SW480 (cell line): ENCODE data around the gene CYTH1.
A peak's percentile ranks its signal among the peaks of the same experiment; 100 is the strongest.
"Not testable (repeated sequence)": the region's sequence is repeated elsewhere in the genome, so short reads cannot be mapped to it uniquely, and the experiment has no call there.

ENCODE experiments used
- DNase-seq: peaks from one replicate; pipeline ENCODE4 v3.0.0-alpha.2; 2016; ENCODE audit warnings: low spot score

CYTH1 gene

GRCh38 chr17:78788451-78788850 lies 6.4 kb upstream of the CYTH1 start:
- no peak for DNase-seq

- no peak for DNase-seq
These were observed 5.4 kb upstream of the CYTH1 start for GRCh38 chr17:78787444-78787843.

DNA sequence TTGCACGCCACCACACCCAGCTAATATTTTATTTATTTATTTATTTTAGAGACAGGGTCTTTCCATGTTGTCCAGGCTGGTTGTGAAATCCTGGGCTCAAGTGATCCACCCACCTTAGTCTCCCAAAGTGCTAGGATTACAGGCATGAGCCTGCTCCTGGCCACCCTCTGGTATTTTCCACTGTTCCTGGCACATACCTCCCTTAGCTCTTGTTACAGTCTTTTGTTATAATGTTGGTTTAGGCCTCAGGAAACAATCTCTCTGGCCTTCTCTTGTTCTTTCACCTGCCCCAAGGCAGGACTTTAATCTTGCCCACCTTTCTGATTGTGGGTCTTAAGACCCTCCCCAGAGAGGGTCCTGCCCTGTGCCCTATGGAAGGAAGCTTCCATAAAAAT lies 3.6 kb upstream of the CYTH1 start:
- no peak for DNase-seq

- no peak for DNase-seq
These were observed 3.1 kb upstream of the CYTH1 start for GRCh38 chr17:78785011-78785662.

GRCh38 chr17:78784352-78784751 lies 2.3 kb upstream of the CYTH1 start:
- no peak for DNase-seq

GRCh38 chr17:78783711-78784324 lies 1.7 kb upstream of the CYTH1 start:
- DNase-seq = no peak

- DNase-seq = peak; percentile 22
These were observed 775 bp downstream of the CYTH1 start for GRCh38 chr17:78781104-78781892.

DNA sequence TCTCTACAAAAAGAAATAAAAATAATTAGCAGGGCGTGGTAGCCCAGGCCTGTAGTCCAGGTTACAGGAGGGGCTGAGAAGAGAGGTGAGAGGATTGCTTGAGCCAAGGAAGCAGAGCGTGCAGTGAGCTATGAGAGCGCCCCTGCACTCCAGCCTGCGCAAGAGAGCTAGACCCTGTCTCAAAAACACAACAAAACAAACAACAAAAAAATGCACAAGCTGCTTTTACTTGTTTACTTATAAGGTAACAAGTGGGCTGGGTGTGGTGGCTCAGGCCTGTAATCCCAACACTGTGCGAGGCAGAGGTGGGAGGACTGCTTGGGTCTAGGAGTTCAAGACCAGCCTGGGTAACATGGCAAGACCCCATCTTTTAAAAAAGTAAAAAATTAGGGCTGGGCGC lies 1.7 kb downstream of the CYTH1 start:
- DNase-seq = no peak

- peak; percentile 74 for DNase-seq
These were observed 2.2 kb downstream of the CYTH1 start for GRCh38 chr17:78779850-78780249.

- not testable (repeated sequence) for DNase-seq
These were observed 2.8 kb downstream of the CYTH1 start for GRCh38 chr17:78779286-78779651.

GRCh38 chr17:78777881-78778280 lies 4.2 kb downstream of the CYTH1 start:
- DNase-seq = no peak

DNA sequence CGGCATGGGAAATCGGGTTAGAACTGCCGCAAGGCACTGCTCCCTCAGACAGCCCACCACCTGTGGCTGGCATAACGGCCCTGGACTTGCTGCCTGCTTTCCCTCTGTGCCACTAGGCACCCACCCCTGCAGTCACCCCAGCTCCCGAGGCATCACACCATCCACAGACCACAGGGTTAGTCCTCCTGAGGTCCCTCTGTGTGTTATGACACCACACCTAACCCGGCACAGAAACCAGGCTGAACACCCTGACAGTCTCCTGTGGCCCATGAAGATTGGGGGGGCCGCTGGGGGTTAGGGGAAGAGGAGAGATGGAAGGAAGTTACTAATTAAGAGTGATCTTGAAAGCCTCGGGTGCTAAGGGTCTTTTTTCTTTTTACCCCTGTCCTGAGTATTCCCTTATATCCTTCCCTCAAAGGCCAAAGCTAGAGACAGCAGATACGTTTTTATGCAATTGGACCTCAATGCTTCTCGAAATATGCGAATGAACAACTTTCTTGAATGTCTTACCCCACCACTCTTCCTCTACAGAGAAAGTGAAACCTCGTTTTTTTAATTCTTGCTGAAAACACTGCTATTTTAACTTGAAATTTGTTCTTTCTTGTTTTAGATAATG lies 7.0 kb downstream of the CYTH1 start:
- no peak for DNase-seq

GRCh38 chr17:78774453-78774852 lies 7.6 kb downstream of the CYTH1 start:
- DNase-seq = no peak

GRCh38 chr17:78771758-78772382 lies 10.2 kb downstream of the CYTH1 start:
- no peak for DNase-seq

- no peak for DNase-seq
These were observed 12.8 kb downstream of the CYTH1 start for GRCh38 chr17:78769196-78769773.

DNA sequence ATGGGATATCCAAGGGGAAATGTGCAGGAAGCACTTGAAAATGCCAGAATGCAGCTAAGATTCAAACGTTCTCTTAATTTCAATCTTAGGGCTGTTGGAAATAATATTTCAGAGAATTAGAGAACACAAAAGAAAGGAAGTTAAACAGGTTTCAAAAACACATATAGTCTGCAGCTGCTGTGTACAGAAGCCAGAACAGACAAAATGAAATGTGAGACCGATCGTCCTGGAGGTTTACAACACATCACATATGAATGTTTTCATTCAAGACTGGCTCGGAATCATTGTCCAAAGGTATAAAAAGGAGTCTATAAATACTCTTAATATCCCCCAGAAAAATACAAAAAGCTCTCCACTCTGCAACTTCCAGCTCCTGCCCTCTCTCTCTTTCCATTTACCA lies 14.3 kb downstream of the CYTH1 start:
- DNase-seq = no peak

DNA sequence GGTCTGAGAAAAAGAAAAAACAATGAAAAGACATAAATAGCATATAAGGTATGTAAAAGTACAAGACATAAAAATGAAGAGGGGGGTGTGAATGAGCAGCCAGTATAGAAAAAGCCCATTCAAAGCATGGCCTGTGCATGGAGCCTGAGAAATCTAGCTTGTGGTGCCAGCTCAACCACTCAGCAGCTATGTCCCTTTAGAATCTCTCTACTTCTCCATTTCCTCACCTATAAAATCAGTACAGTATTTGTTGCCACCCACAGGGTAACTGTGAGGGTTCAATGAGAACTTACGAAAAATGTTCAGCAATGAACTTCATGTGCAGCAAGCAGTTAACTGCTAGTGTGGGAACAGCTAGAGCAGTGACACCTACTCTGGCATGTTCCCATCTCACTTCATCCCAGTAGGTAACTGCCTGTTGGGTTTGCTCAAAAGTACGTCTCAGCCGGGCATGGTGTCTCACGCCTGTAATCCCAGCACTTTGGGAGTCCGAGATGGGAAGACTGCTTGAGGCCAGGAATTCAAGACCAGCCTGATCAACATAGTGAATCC lies 15.3 kb downstream of the CYTH1 start:
- DNase-seq = no peak

GRCh38 chr17:78766225-78766624 lies 15.8 kb downstream of the CYTH1 start:
- DNase-seq = no peak

GRCh38 chr17:78765821-78766220 lies 16.3 kb downstream of the CYTH1 start:
- DNase-seq = no peak

DNA sequence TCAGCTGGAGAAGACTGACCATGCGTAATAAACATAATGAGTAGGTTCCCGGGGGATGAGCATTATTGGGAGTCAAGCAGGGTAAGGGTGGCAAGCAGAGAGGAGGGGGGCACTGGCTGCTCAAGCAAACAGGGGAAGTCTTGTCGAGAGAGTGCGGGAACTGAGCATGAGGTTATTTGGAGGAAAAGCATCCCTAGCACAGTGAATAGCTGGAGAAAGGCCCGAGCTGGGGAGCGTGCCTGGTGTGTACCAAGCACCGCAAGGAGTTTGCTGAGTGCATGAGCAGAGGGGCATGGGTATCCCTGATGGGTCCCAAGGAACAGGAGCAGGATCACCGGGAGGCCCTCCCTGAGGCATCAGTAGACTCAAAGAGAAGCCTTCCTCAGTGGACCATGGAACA lies 17.2 kb downstream of the CYTH1 start:
- DNase-seq = no peak

DNA sequence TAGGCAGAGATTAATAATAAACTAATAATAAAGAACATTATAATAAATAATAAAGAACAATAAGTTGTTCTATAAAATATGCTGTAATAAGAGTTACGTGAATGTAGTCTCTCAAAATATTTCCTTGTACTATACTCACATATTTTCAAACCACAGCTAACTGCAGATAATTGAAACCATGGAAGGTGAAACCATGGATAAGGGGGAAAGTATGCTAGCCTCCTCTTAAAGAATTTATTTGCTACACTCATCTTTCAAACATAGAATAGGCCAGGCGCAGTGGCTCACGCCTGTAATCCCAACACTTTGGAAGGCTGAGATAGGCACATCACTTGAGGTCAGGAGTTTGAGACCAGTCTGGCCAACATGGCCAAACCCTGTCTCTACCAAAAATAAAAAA lies 18.5 kb downstream of the CYTH1 start:
- no peak for DNase-seq
